Measurements from ENCODE around the gene PTPRG. TPM values are rescaled to one million over a fixed set of nuclear protein-coding genes. Genes with fewer than 3 reads are reported as not detected.
A peak's percentile ranks its signal among the peaks of the same experiment; 100 is the strongest.

The PTPRG gene
- total and polyA plus RNA-seq, 2 experiments from 2014 or later = 8.5 to 34.9 TPM

DNA sequence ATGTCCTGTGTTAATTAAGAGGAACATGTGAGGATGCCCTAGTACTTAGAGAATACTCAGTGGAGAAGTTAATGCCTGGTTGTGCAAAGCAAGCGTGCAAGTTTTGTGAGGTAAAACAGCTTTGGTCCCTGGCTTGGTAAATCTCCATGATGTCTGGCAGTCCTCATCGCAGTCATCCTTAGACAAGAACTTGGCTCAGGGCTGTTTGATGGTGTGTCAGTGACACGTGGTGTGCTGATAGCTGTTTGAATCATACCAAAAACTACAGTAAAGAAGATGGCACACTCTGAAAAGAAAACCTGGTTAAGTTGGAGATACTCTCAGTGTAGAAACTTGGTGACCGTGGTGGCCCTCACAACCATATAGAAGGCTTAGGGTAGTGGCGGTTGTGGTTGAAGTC is 450.3 kb downstream of the PTPRG start:
- Histone ChIP-seq H3K27me3 (no peaks in the 10 kb centered on the region), H4K20me1 (ENCODE audit: insufficient read depth, poor library complexity, severe bottlenecking) (no peaks in the 10 kb centered on the region), H3K79me2 (no peaks in the 10 kb centered on the region), H3K9me3 (ENCODE audit: low read depth) (no peaks in the 10 kb centered on the region), H3K4me3 (no peak overlapping the region), H3K36me3 (replicated peaks; ENCODE audit: insufficient read depth, low read depth) (no peaks in the 10 kb centered on the region), H3K4me1 (ENCODE audit: insufficient read depth) (peaks cover 3% of the 10 kb centered on the region), H2AFZ (no peak overlapping the region), H3K4me2 (no peak overlapping the region), H3K9me2 (replicated peaks; ENCODE audit: insufficient read depth) (no peaks in the 10 kb centered on the region), H3K27ac (no peak overlapping the region)
- peak; percentile 18 for DNase-seq (ENCODE audit: low spot score)
- WGBS (ENCODE audit: low lambda C conversion rate, missing lambda C conversion rate) = 86% methylated on average over 5 of the region's 5 CpGs
- TF ChIP-seq, protein P1, sequence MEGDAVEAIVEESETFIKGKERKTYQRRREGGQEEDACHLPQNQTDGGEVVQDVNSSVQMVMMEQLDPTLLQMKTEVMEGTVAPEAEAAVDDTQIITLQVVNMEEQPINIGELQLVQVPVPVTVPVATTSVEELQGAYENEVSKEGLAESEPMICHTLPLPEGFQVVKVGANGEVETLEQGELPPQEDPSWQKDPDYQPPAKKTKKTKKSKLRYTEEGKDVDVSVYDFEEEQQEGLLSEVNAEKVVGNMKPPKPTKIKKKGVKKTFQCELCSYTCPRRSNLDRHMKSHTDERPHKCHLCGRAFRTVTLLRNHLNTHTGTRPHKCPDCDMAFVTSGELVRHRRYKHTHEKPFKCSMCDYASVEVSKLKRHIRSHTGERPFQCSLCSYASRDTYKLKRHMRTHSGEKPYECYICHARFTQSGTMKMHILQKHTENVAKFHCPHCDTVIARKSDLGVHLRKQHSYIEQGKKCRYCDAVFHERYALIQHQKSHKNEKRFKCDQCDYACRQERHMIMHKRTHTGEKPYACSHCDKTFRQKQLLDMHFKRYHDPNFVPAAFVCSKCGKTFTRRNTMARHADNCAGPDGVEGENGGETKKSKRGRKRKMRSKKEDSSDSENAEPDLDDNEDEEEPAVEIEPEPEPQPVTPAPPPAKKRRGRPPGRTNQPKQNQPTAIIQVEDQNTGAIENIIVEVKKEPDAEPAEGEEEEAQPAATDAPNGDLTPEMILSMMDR (IDR thresholded peaks at IDR 0.05; ENCODE audit: poor library complexity) = no peak
- TF ChIP-seq EZH2phosphoT487 (IDR thresholded peaks at IDR 0.05; ENCODE audit: low read depth, severe bottlenecking, unreplicated experiment) (no peak), EZH2 (IDR thresholded peaks at IDR 0.05; ENCODE audit: borderline replicate concordance) (no peak)

DNA sequence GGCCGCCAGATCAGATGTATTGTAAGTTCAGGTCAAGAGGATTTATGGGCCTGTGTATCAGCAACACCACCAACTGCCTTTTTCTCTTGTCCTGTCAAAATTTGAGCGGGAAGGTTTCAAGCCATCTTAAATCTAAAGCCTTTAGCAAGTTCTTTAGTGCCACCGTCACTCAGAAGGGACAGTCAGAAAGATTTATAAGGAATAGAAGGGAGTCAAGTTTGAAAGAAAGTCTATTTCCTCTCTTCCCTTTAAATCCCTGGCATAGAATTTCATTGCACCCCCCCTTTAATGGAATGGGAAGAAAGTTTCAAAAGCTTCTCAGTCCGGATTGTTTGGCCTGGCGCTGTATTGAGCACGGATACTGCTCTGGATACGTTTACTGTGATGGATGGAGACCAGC is 452.6 kb downstream of the PTPRG start:
- H3K4me3 ChIP-seq = no peak overlapping the region
- no peak for DNase-seq (ENCODE audit: low spot score)
- H3K9me3 ChIP-seq (ENCODE audit: low read depth) = no peaks in the 10 kb centered on the region
- no peaks in the 10 kb centered on the region for H3K36me3 ChIP-seq (replicated peaks; ENCODE audit: insufficient read depth, low read depth)
- H3K27me3 ChIP-seq = no peaks in the 10 kb centered on the region
- no peaks in the 10 kb centered on the region for H4K20me1 ChIP-seq (ENCODE audit: insufficient read depth, poor library complexity, severe bottlenecking)
- H3K27ac ChIP-seq = no peak overlapping the region
- H3K79me2 ChIP-seq = no peaks in the 10 kb centered on the region
- WGBS (ENCODE audit: low lambda C conversion rate, missing lambda C conversion rate) = 69% methylated on average over 7 of the region's 7 CpGs
- H3K9me2 ChIP-seq (replicated peaks; ENCODE audit: insufficient read depth) = no peaks in the 10 kb centered on the region
- no peak overlapping the region for H3K4me2 ChIP-seq
- TF ChIP-seq EZH2 (IDR thresholded peaks at IDR 0.05; ENCODE audit: borderline replicate concordance) (no peak), EZH2phosphoT487 (IDR thresholded peaks at IDR 0.05; ENCODE audit: low read depth, severe bottlenecking, unreplicated experiment) (no peak)
- TF ChIP-seq, protein P1 (IDR thresholded peaks at IDR 0.05; ENCODE audit: poor library complexity) = no peak
- H2AFZ ChIP-seq = no peak overlapping the region
- no peaks in the 10 kb centered on the region for H3K4me1 ChIP-seq (ENCODE audit: insufficient read depth)

DNA sequence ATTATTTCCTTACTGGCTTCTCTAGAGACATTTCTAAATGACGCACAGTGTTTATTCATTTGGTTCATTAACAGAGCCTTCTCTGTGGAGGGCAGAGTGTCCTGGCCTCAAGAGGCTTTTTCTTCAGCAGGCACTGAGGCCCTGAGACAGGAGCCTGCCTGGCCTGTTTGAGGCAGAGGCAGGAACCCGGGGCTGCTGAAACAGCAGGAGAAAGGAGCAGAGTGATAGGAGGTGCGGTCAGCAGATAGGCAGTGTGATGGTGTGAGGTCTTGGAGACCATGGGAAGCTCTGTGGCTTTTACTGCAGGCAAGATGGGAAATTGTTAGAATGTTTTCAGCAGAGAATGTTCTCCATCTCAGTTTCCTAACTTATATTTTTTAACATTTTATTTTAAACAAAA is 453.7 kb downstream of the PTPRG start:
- Histone ChIP-seq H3K36me3 (replicated peaks; ENCODE audit: insufficient read depth, low read depth) (no peaks in the 10 kb centered on the region), H3K4me1 (ENCODE audit: insufficient read depth) (no peaks in the 10 kb centered on the region), H3K27ac (no peak overlapping the region), H2AFZ (no peak overlapping the region), H3K27me3 (no peaks in the 10 kb centered on the region), H3K4me2 (no peak overlapping the region), H4K20me1 (ENCODE audit: insufficient read depth, poor library complexity, severe bottlenecking) (no peaks in the 10 kb centered on the region), H3K9me2 (replicated peaks; ENCODE audit: insufficient read depth) (no peaks in the 10 kb centered on the region), H3K79me2 (no peaks in the 10 kb centered on the region), H3K4me3 (no peak overlapping the region), H3K9me3 (ENCODE audit: low read depth) (no peaks in the 10 kb centered on the region)
- TF ChIP-seq EZH2phosphoT487 (IDR thresholded peaks at IDR 0.05; ENCODE audit: low read depth, severe bottlenecking, unreplicated experiment) (no peak), EZH2 (IDR thresholded peaks at IDR 0.05; ENCODE audit: borderline replicate concordance) (no peak)
- 76% methylated on average over 3 of the region's 3 CpGs for WGBS (ENCODE audit: low lambda C conversion rate, missing lambda C conversion rate)
- DNase-seq (ENCODE audit: low spot score) = no peak

DNA sequence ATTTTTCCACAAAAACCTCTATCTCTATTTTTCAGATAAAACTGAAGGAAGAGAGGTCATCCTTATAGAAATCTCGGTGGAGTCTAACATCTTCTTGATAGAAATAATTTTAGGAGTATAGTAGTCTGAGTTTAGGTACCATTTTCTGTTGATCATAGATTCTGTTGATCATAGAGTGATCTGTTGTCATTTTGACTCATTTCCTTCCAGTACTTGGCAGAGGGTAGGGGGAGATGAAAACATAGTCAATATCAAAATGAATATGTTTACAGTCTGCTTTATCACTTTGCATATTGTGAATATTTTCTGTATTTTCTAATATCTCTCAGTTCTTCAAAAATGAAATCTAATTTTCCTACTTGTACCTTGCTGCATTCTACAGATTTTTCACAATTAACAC is 458.5 kb downstream of the PTPRG start:
- no peaks in the 10 kb centered on the region for H3K36me3 ChIP-seq (replicated peaks; ENCODE audit: insufficient read depth, low read depth)

More for the DNA sequence above, 458.5 kb downstream of the PTPRG start:
- H3K4me3 ChIP-seq = no peak overlapping the region
- no peaks in the 10 kb centered on the region for H3K27me3 ChIP-seq
- no peak for DNase-seq (ENCODE audit: low spot score)
- H3K9me3 ChIP-seq (ENCODE audit: low read depth) = no peaks in the 10 kb centered on the region
- H3K27ac ChIP-seq = no peak overlapping the region
- no peaks in the 10 kb centered on the region for H3K4me1 ChIP-seq (ENCODE audit: insufficient read depth)
- no peaks in the 10 kb centered on the region for H3K9me2 ChIP-seq (replicated peaks; ENCODE audit: insufficient read depth)
- no peak overlapping the region for H2AFZ ChIP-seq
- 93% methylated on average over 1 of the region's 1 CpG for WGBS (ENCODE audit: low lambda C conversion rate, missing lambda C conversion rate)
- no peaks in the 10 kb centered on the region for H4K20me1 ChIP-seq (ENCODE audit: insufficient read depth, poor library complexity, severe bottlenecking)
- peaks cover 2% of the 10 kb centered on the region for H3K79me2 ChIP-seq
- TF ChIP-seq EZH2 (IDR thresholded peaks at IDR 0.05; ENCODE audit: borderline replicate concordance) (no peak), EZH2phosphoT487 (IDR thresholded peaks at IDR 0.05; ENCODE audit: low read depth, severe bottlenecking, unreplicated experiment) (no peak)
- TF ChIP-seq, protein P1 (IDR thresholded peaks at IDR 0.05; ENCODE audit: poor library complexity) = no peak
- no peak overlapping the region for H3K4me2 ChIP-seq
